ENCODE results near the gene SHC1.
"Not testable (repeated sequence)": the region's sequence is repeated elsewhere in the genome, so short reads cannot be mapped to it uniquely, and the experiment has no call there.

The SHC1 gene

DNA sequence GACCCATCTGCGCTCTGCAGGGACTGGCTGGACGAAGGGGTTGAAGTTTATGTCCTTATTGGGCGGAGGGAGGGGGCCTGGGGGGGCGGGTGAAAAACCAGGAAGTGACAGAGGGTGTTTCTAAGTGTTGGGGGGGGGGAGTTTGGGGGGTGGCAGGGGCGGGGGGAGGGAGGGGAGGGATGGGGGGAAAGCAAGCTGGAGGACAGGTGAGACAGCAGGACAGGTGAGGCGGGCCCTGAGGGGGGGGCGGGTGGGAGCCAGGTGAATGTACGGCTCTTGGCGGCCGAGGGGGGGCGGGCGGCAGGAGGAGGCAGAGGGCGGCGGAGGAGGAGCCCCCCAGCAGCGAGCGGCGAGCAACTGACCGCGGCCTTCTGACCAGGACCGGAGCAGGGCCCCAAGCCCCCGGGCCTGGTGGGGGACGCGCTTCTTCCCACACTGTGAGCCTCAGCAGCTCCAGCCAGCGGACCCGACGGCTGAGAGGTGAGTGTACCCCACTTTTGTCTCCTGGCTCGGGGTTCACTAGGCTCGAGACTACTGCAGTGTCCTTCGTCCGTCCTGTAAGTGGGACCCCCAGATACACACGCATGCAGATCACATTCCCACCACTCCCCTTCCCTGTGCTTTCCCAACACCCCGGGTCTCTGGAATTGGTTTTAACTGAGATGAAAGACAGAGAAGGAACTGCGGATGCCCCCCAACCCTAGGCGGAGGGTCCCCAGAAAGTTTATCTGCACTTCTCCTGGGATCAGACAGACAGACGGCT, 32.1 kb upstream of the SHC1 start, which contains the start of gene ZBTB7B:
Gene ZBTB7B, plus strand, starts transcription at position 339 of the 763 bp plus-strand sequence. CDS start 11,859 bp downstream, outside the sequence.
- no peaks in the 10 kb centered on the region for H3K27me3 Mint-ChIP-seq
- no peaks in the 10 kb centered on the region for H3K9me3 Mint-ChIP-seq
- peak; percentile 25 for DNase-seq
- no peaks in the 10 kb centered on the region for H3K36me3 Mint-ChIP-seq (ENCODE audit: low read depth)
- H3K4me3 Mint-ChIP-seq = peak within 1 kb of the TSS; percentile 88
- H3K27ac Mint-ChIP-seq = peak within 1 kb of the TSS; percentile 89
- no peak for ATAC-seq
- peaks cover 62% of the 10 kb centered on the region for H3K4me1 Mint-ChIP-seq

DNA sequence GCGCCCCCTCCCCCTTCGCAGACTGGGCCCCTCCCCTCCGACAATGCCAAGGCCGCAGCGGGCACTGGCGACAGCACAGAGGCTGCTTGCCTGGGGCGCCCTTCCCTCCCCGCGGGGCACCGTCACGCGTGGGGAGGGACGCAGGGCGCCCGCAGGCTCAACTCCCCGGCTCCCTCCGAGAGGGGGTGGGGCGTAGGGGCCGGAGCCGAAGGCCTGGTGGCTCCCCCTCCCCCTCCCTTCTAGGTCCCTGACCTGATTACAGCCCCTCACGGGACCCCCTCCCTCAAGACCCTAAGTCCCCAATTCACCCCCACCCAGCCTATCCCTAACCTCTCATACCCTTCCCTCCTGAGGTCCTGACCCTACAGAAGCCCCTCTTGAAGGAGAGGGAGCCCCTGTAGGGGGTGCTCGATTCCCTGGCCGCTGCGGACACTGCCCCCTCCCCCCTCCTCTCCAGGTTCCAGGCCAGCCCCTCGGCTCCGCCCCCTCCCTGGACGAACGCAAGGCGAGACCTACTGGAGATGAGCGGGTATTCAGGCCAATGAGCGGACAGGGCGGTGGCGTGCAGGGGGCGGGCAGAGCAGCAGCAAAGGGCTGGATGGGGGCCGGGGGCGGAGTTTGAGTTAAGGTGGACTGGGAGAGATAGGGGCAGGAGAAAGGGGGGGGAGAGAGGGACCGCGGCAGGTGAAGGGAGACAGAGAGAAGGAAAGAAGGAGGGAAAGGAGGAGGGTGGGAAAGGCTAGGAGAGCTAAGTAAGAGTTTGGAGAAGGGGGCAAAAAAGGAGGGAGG, 31.3 kb upstream of the SHC1 start:
- peak overlapping the region; percentile 86 for H3K4me3 Mint-ChIP-seq
- no peaks in the 10 kb centered on the region for H3K9me3 Mint-ChIP-seq
- DNase-seq (peak; percentile 99), ATAC-seq (peak; percentile 57)
- peak overlapping the region; percentile 86 for H3K27ac Mint-ChIP-seq
- H3K36me3 Mint-ChIP-seq (ENCODE audit: low read depth) = no peaks in the 10 kb centered on the region
- H3K27me3 Mint-ChIP-seq = no peaks in the 10 kb centered on the region
- peaks cover 63% of the 10 kb centered on the region for H3K4me1 Mint-ChIP-seq

DNA sequence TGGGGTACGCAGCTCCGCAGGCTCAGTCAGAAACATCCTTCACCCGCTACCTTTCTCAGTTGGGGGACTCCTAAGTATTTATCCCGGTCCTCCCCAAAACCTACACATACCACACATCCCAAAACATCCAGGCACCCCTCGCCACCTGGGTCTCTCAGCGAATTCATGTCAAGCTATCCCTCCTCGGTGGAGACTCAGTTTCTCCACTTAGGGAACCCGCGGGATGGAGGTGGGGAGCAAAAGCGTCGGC, 30.8 kb upstream of the SHC1 start:
- Mint-ChIP-seq H3K27me3 (no peaks in the 10 kb centered on the region), H3K4me1 (peaks cover 57% of the 10 kb centered on the region), H3K27ac (peak overlapping the region; percentile 86), H3K36me3 (ENCODE audit: low read depth) (no peaks in the 10 kb centered on the region), H3K9me3 (no peaks in the 10 kb centered on the region), H3K4me3 (peak overlapping the region; percentile 86)
- DNase-seq (no peak), ATAC-seq (peak; percentile 8)

DNA sequence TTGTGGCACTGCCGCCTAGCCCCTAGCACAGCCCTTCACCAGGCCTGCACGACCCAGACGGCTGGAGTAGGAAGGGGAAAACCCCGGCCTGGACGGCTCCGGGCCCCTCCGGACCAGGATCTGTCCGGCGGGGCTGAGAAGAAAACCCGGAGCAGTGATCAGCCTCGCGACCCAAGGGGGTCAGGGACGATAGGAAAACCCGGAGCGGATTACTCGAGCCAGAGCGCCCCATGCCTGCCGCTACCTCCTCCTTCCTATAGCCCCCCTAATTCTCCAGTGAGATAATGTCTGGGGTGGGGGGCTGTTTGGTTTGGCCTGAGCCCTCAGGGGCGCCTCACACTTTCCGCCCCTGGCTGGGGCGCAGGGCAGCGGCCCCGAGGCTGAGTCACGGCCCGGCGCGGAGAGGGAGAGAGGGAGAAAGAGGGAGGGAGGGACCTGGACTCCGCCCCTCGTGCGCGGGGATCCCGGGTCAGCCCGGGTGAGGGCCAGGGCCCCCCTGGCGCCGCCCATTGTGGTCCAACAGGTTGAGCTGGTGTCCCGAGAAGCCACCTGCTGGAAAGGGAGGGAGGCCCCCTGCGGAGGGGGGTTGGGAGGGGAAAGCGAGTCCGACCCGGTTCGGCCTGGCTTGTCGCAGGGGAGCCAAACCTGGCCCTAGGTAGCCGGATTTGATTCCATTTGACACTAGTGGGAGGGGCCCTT, 30.3 kb upstream of the SHC1 start:
- Mint-ChIP-seq H3K27me3 (no peaks in the 10 kb centered on the region), H3K36me3 (ENCODE audit: low read depth) (no peaks in the 10 kb centered on the region), H3K4me3 (peak overlapping the region; percentile 86), H3K4me1 (peaks cover 53% of the 10 kb centered on the region), H3K27ac (peak overlapping the region; percentile 86), H3K9me3 (no peaks in the 10 kb centered on the region)
- ATAC-seq (peak; percentile 45), DNase-seq (peak; percentile 89)

DNA sequence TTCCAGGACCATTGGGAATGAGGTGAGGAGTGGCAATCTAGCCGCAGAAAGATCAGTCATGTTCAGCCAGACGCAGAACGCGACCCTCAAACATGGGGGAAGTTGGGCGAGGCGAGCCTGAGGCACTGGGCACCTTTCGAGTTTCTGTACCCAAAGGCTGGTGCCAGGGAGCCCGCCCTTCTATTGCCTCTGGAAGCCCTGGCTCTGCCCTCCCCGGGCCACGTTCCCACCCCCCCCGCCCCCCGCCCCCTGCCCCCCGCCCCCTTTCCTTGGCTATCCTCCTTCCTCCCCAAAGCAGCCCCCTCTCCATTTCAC, 29.8 kb upstream of the SHC1 start:
- H3K27ac Mint-ChIP-seq = peak overlapping the region; percentile 94
- peak overlapping the region; percentile 86 for H3K4me3 Mint-ChIP-seq
- H3K9me3 Mint-ChIP-seq = no peaks in the 10 kb centered on the region
- DNase-seq (peak; percentile 64), ATAC-seq (no peak)
- H3K27me3 Mint-ChIP-seq = no peaks in the 10 kb centered on the region
- no peaks in the 10 kb centered on the region for H3K36me3 Mint-ChIP-seq (ENCODE audit: low read depth)
- peaks cover 48% of the 10 kb centered on the region for H3K4me1 Mint-ChIP-seq

DNA sequence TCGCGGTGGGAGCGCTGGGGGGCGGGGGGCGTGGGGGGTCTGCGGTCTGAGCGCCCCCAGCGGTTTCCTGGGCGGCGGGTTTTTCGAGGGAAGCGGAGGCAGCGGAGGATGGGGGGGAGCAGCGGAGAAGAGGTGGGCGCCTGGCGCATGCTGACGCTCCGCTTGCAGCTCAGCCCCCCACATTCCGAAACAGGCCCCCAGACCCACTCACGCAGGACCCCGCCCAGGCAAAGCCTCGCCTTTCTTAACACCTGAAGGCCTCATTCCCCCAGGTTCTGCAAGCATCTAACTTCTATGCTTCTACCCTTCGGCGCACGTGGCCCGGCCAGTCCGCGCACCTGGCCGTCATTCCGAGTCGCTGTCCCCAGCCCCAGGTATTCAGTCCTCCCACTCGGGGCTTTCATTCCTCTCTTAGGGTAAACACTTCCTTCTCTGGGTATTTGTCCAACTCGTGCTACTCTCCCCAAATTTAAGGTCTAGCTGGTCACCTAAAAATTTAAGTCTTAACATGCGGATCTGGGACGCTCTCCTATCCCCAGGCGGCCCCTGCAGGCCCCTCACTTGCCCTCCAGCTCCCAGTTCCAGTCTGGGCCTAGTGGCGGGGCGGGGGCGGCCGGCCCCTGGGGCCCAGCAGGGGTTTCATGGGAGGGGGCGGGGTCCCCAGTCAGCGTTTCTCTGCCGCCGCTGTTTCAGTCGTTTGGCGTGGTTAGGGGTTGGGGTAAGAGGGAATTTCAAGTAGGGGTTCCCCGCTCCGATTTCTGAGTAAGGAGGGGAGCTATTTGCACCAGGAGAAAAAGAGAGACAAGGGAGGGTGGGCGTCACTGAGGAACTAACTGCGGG, 29.2 kb upstream of the SHC1 start:
- H3K27ac Mint-ChIP-seq = peak overlapping the region; percentile 94
- no peaks in the 10 kb centered on the region for H3K36me3 Mint-ChIP-seq (ENCODE audit: low read depth)
- peak; percentile 79 for DNase-seq
- H3K27me3 Mint-ChIP-seq = no peaks in the 10 kb centered on the region
- peak overlapping the region; percentile 86 for H3K4me3 Mint-ChIP-seq
- H3K9me3 Mint-ChIP-seq = no peaks in the 10 kb centered on the region
- H3K4me1 Mint-ChIP-seq = peaks cover 46% of the 10 kb centered on the region
- ATAC-seq = peak; percentile 10

DNA sequence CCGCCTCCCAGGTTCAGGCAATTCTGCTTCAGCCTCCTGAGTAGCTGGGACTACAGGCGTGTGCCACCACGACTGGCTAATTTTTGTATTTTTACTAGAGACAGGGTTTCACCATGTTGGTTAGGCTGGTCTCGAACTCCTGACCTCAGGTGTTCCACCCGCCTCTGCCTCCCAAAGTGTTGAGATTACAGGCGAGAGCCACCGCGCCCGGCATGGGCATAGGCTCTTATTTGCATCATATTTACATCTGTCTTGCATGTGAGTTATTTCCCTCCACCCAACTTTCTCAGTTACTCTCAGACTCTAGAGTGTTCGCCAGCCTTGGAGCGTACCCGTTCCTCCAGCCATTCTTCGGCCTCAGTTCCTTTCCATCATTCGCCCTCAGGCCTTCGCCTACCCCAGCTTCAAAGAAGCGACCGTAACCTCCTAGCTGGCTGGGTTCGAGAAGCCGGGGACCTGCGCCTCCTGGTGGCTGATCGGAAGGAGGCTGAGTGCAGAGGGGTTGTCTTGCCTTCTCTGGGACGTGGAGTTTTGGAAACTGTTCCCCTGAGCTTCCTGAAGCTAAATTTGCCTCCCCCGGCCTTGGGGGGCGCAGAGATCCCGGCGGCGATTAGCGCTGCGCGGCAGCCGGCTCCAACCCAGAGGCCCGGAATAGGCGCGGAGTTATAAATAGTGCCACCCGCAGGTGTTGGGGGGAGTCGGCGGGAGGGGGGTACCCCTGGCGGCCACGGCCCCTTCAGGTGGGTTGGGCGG, 28.4 kb upstream of the SHC1 start:
- no peaks in the 10 kb centered on the region for H3K9me3 Mint-ChIP-seq
- H3K36me3 Mint-ChIP-seq (ENCODE audit: low read depth) = peaks cover under 1% of the 10 kb centered on the region
- peak; percentile 88 for DNase-seq
- no peaks in the 10 kb centered on the region for H3K27me3 Mint-ChIP-seq
- H3K4me1 Mint-ChIP-seq = peaks cover 42% of the 10 kb centered on the region
- H3K4me3 Mint-ChIP-seq = peak overlapping the region; percentile 68
- peak overlapping the region; percentile 79 for H3K27ac Mint-ChIP-seq
- ATAC-seq = peak; percentile 30

DNA sequence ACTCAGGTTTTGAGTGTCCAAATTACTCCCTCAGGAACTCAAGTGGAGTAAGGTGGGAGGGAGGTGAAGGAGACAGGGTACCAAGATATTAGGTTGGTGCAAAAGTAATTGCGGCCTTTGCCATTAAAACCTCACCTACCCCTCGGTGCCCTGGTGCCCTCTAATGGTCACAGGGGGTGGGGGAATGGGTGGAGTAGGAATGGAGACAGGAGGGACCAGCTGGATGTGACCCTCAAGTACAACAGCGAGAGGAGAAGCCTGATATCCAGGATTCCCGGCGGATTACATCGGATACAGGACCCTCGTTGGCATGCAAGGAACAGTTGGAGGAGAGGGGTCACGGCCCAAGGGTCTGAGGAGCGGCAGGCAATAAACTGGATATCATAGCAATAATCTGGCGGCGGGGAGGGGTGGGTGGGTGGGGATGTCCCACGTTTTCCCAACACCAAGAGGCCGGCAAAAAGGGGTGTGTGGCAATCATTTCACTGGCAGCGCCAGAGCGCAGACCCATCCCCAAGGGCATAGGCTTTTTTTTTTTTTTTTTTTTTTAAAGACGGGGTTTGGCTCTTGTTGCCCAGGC, 27.7 kb upstream of the SHC1 start:
- H3K27me3 Mint-ChIP-seq = no peaks in the 10 kb centered on the region
- H3K4me1 Mint-ChIP-seq = peaks cover 37% of the 10 kb centered on the region
- no peak overlapping the region for H3K27ac Mint-ChIP-seq
- ATAC-seq (no peak), DNase-seq (no peak)
- peak overlapping the region; percentile 43 for H3K4me3 Mint-ChIP-seq
- peaks cover 4% of the 10 kb centered on the region for H3K36me3 Mint-ChIP-seq (ENCODE audit: low read depth)
- no peaks in the 10 kb centered on the region for H3K9me3 Mint-ChIP-seq

DNA sequence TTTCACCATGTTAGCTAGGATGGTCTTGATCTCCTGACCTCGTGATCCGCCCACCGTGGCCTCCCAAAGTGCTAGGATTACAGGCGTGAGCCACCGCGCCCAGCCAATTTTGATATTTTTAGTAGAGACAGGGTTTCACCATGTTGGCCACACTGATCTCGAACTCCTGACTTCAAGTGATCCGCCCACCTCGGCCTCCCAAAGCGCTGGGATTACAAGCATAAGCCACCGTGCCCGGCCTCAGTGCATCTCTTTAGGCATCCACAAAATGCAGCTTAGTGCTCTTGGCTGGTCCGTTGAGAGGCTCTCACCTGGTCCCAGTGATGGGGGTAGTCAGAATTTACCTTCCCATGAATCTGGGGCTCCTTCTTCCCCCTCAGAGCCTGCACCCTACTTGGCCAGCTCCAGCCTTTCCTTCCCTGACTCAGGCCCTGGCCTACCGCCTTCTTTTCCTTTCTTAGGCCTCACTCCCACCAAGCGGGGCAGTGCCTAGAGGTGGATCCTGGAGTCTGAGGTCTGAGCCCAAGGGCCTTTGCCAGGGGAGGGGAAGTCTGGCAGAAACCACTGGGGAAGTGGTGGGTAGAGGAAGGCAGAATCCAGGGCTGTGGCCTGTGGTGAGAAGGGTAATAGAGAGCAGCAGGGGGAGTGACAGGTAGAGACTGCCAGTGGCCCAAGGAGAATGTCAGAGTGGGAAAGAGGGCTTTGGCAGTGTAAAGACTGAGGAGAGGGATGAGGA, 26.6 kb upstream of the SHC1 start:
- H3K27me3 Mint-ChIP-seq = no peaks in the 10 kb centered on the region
- H3K9me3 Mint-ChIP-seq = no peaks in the 10 kb centered on the region
- peaks cover 6% of the 10 kb centered on the region for H3K36me3 Mint-ChIP-seq (ENCODE audit: low read depth)
- H3K4me1 Mint-ChIP-seq = peaks cover 34% of the 10 kb centered on the region
- ATAC-seq = no peak
- DNase-seq = no peak
- H3K4me3 Mint-ChIP-seq = no peak overlapping the region
- no peak overlapping the region for H3K27ac Mint-ChIP-seq

DNA sequence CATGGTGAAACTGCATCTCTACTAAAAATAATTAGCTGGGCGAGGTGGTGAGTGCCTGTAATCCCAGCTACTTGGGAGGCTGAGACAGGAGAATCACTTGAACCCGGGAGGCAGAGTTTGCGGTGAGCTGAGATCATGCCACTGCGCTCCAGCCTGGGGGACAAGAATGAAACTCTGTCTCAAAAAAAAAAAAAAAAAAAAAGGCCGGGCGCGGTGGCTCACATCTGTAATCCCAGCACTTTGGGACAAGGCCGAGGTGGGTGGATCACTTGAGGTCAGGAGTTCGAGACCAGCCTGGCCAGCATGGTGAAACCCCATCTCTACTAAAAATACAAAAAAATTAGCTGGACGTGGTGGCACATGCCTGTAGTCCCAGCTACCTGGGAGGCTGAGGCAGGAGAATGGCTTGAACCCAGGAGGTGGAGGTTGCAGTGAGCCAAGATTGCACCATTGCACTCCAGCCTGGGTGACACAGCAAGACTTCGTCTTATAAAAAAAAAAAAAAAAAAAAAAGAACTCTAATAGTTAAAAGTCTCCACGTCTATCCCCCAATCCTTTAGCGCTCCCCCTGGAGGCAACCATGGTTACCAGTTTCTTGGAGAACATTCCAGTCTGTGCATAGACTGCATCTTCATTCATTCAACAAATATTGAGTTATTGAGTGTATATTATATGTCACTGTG, 24.9 kb upstream of the SHC1 start:
- ATAC-seq; H3K36me3 Mint-ChIP-seq (ENCODE audit: low read depth); H3K27ac Mint-ChIP-seq; H3K9me3 Mint-ChIP-seq; H3K4me3 Mint-ChIP-seq; H3K27me3 Mint-ChIP-seq: not testable (repeated sequence)
- H3K4me1 Mint-ChIP-seq = peaks cover 32% of the 10 kb centered on the region
- peak; percentile 38 for DNase-seq

DNA sequence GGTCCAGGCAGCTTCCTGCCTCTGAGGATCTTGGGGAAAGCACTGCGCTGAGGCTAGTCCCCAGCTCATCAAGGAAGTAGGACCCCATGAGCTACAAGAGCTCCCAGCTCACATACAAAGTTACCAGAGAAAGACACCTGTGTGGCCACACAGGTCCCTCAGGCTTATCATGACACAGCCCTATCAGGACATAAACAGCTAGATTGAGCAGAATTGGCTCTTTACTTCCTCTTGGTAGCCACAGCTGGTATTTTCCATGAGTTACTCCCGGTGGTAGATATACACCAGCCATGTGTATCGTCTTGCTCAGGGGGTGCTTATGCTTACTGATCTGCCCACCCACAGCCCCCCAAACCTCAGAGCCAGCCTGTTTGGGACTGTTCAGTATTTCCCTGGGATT, 24.0 kb upstream of the SHC1 start:
- Mint-ChIP-seq H3K4me1 (peaks cover 25% of the 10 kb centered on the region), H3K27me3 (no peaks in the 10 kb centered on the region), H3K36me3 (ENCODE audit: low read depth) (peaks cover 6% of the 10 kb centered on the region), H3K9me3 (no peaks in the 10 kb centered on the region), H3K4me3 (no peak overlapping the region), H3K27ac (no peak overlapping the region)
- ATAC-seq (no peak), DNase-seq (no peak)

DNA sequence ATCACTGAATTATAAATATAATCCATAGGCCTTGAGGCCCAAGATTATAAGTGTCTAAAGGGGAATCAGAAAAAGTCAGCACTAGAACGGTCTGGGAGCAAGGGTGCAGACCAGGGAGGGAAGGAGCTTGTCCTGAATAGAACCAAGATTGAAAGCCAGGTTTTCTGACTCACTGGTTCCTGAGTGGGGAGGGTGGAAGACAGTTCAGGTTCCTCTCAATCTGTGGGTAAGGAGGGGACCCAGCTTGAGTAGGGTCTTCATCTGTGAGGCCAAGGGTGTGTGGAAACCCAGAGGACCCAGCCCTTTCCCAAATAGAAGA, 23.7 kb upstream of the SHC1 start:
- no peak overlapping the region for H3K27ac Mint-ChIP-seq
- DNase-seq (no peak), ATAC-seq (no peak)
- H3K27me3 Mint-ChIP-seq = no peaks in the 10 kb centered on the region
- H3K4me1 Mint-ChIP-seq = peaks cover 24% of the 10 kb centered on the region
- no peaks in the 10 kb centered on the region for H3K9me3 Mint-ChIP-seq
- no peak overlapping the region for H3K4me3 Mint-ChIP-seq
- H3K36me3 Mint-ChIP-seq (ENCODE audit: low read depth) = peaks cover 7% of the 10 kb centered on the region
